Neural cell (in vitro differentiated cells): ENCODE measurements around the gene CPNE2.

Experiments
- CTCF ChIP-seq: fragments of 450-650 bp; IDR thresholded peaks from 2 replicates; pipeline ENCODE4 v1.5.1; 2014; ENCODE audit warnings: antibody characterized with exemption, mild to moderate bottlenecking, moderate library complexity; ENCODE audit not compliant: poor library complexity, severe bottlenecking
- EP300 ChIP-seq: fragments of 450-650 bp; conservative IDR thresholded peaks from 2 replicates; pipeline ENCODE4 v1.6.1; 2014; ENCODE audit warnings: antibody characterized with exemption, mild to moderate bottlenecking, moderate library complexity; ENCODE audit not compliant: poor library complexity, severe bottlenecking
- EZH2 ChIP-seq: fragments of 200-600, 300-800 bp; shearing (Covaris generic), sonication (generic); IDR thresholded peaks from 2 replicates; pipeline ENCODE4 v1.6.1; 2014; ENCODE audit warnings: antibody characterized with exemption, low read length, borderline replicate concordance, mild to moderate bottlenecking; ENCODE audit not compliant: insufficient read depth, poor library complexity, severe bottlenecking
- POLR2AphosphoS5 ChIP-seq: IDR thresholded peaks from 2 replicates; pipeline ENCODE4 v1.6.1; 2012
- RAD21 ChIP-seq: fragments of 450-650 bp; conservative IDR thresholded peaks from 2 replicates; pipeline ENCODE4 v1.6.1; 2014; ENCODE audit warnings: antibody characterized with exemption, mild to moderate bottlenecking, moderate library complexity
- REST ChIP-seq: IDR thresholded peaks from 2 replicates; pipeline ENCODE4 v1.6.1; 2012; ENCODE audit warnings: borderline replicate concordance
- SMC3 ChIP-seq: fragments of 450-650 bp; conservative IDR thresholded peaks from 2 replicates; pipeline ENCODE4 v1.6.1; 2014; ENCODE audit warnings: antibody characterized with exemption, mild to moderate bottlenecking, moderate library complexity; ENCODE audit not compliant: poor library complexity

- TF ChIP-seq REST (no peak), POLR2AphosphoS5 (no peak), EP300 (no peak), CTCF (no peak), SMC3 (no peak), RAD21 (no peak), EZH2 (no peak)
Observed at GRCh38 chr16:57155702-57156350, 63.4 kb downstream of the CPNE2 start.
